HG02610 (cell line): ENCODE data around the gene RBBP4.
"Not testable (repeated sequence)": the region's sequence is repeated elsewhere in the genome, so short reads cannot be mapped to it uniquely, and the experiment has no call there.

Experiments
- ATAC-seq: cut with Tn5 transposase; IDR thresholded peaks from one replicate; pipeline ENCODE4 v1.9.1; 2021; ENCODE audit warnings: mild to moderate bottlenecking, moderate library complexity; ENCODE audit not compliant: unreplicated experiment

The RBBP4 gene

GRCh38 chr1:32650752-32651460 is at the start of gene RBBP4:
Gene RBBP4 (plus strand): TSS chr1:32651208. CDS start chr1:32651307, 99 bp downstream.
- ATAC-seq: peak; percentile 83

DNA sequence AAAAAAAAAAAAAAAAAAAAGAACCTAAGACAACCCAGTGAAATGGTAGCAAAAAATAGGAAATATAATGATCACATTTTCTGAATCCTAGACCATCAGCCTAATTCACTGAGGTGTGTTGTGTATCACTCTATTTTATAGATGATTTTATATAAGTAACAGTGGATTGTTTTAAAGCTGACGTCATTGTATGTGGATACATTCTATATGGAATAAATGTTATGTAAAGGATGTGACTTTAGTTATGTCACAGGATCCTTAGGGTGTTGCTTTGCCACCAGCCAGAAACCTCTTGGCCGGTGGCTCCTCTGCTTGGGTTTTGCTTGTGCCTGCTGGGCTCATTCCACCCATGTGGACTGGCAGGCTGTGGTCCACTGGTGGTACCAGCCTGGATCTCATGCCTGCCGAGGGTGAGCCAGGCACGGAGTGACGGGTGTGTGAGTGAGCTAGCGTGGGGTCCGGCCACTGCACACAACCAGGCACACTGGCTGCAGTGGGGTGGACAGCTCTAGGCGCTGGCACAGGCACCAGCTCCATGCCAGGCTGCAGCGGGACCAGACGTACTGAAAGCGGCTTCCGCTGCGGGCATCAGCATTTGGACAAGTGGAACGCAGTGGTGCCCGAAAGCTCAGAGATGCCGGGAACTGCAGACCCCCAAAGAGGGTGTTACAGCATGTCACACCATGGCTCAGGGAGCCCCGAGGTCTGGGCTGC is 45.1 kb upstream of the RBBP4 start:
- no peak for ATAC-seq

- no peak for ATAC-seq
Measured at GRCh38 chr1:32606565-32607371, 44.2 kb upstream of the RBBP4 start.

GRCh38 chr1:32609180-32609579 is 41.8 kb upstream of the RBBP4 start:
- ATAC-seq: no peak

DNA sequence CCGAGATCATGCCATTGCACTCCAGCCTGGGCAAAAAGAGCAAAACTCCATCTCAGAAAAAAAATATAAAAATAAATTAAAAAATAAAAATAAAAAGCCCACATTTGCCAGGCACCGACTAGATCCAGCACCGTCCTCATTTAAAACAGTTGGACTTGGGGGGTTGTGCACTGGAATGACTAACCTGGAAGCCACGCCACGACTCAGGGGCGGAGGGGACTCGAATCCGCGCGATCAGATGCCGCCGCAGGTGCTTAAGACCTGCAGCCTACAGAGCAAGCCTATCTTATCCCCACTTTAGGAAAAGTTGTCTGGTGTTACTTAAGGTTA is 39.2 kb upstream of the RBBP4 start:
- peak; percentile 14 for ATAC-seq

- peak; percentile 79 for ATAC-seq
Measured at GRCh38 chr1:32612189-32612881, 38.7 kb upstream of the RBBP4 start.

DNA sequence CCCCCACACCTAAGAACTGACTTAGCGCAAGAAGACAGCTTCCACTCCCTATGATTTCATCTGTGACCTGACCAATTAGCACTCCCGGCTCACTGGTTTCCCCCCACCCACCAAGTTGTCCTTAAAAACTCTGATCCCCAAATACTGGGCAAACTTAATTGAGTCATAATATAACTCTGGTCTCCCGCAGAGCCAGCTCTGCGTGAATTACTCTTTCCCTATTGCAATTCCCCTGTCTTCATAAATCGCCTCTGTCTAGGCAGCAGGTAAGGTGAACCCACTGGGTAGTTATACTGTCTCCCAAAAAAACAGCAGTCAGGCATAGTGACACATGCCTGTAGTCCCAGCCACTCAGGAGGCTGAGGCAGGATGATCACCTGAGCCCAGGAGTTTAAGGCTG is 37.5 kb upstream of the RBBP4 start:
- no peak for ATAC-seq

- no peak for ATAC-seq
Measured at GRCh38 chr1:32618673-32619221, 32.3 kb upstream of the RBBP4 start.

GRCh38 chr1:32619701-32620485 is 31.1 kb upstream of the RBBP4 start:
- peak; percentile 81 for ATAC-seq

DNA sequence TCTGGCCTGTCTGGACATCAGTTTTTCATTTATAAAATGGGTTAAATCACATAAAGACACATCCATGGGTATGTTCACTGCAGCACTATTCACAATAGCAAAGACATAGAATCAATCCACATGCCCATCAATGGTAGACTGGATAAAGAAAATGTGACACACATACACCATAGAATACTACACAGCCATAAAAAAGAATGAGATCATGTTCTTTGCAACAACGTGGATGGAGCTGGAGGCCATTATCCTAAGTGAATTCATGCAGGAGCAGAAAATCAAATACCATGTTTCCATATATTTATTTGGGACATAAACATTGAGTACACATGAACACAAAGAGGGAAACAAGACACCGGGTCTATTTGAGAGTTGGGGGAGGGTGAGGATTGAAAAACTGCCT is 28.8 kb upstream of the RBBP4 start:
- ATAC-seq: no peak

DNA sequence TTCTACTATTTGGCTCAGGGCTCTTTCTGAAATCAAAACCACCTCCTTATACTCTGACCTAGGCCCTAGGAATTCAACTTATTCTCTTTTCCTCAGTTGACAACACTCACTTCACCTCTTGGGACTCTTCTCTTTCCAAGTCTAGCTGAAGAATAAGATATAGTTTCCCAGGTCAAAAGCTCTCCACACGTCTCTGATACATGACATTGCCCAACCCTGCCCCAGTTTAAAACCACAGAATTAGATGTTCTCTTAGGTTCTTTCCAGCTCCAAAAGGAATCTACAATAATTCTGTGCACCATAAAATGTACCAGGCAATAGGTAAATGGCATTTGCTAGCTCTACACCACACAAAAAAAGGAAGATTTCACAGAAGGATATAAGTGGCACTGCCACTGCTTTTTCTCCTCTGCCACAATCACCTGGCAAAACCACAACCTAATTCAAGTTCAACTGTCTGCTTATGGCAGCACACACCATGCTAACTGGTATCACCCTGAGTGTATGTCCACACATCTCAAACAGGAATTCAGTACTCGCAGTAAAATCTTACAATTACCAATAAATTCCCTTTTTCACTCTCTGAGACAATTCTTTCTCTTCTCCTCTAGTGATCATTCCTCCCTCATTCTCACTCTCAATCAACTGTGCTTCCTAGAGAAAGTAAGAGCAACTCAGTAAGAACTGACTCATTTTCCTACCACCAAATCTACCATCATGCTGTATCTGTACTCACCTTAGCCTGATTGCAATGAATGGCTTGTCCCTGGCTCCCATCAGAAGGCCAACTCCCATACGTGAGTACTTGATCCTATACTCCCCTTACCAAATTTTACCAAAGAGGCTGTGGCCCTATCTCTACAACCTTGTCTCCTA is 28.0 kb upstream of the RBBP4 start:
- ATAC-seq: peak; percentile 47

DNA sequence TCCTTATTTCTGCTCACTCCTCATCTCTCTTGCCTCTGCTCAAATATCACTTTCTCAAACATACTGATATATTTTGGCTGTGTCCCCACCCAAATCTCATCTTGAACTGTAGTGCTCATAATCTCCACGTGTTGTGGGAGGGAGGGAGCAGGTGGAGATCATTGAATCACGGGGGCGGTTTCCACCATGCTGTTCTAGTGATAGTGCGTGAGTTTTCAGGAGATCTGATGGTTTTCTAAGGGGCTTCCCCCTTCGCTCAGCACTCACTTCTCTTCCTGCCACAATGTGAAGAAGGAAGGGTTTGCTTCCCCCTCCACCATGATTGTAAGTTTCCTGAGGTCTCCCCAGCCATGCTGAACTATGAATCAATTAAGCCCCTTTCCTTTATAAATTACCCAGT is 27.2 kb upstream of the RBBP4 start:
- ATAC-seq: no peak

- ATAC-seq: no peak
Measured at GRCh38 chr1:32626176-32626575, 24.8 kb upstream of the RBBP4 start.

GRCh38 chr1:32627596-32628162 is 23.3 kb upstream of the RBBP4 start:
- peak; percentile 66 for ATAC-seq

DNA sequence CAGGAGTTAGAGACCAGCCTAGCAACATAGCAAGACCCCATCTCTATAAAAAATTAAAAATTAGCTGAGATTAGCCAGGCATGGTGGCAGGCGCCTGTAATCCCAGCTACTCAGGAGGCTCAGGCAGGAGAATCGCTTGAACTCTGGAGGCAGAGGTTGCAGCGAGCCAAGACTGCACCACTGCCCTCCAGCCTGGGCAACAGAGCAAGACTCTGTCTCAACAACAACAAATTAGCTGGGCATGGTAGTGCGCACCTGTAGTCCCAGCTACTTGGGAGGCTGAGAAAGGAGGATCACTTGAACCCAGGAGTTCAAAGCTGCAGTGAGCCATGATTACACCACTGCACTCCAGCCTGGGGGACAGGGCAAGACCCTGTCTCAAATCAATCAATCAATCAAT is 20.8 kb upstream of the RBBP4 start:
- ATAC-seq: not testable (repeated sequence)

- no peak for ATAC-seq
Measured at GRCh38 chr1:32632829-32633228, 18.2 kb upstream of the RBBP4 start.

DNA sequence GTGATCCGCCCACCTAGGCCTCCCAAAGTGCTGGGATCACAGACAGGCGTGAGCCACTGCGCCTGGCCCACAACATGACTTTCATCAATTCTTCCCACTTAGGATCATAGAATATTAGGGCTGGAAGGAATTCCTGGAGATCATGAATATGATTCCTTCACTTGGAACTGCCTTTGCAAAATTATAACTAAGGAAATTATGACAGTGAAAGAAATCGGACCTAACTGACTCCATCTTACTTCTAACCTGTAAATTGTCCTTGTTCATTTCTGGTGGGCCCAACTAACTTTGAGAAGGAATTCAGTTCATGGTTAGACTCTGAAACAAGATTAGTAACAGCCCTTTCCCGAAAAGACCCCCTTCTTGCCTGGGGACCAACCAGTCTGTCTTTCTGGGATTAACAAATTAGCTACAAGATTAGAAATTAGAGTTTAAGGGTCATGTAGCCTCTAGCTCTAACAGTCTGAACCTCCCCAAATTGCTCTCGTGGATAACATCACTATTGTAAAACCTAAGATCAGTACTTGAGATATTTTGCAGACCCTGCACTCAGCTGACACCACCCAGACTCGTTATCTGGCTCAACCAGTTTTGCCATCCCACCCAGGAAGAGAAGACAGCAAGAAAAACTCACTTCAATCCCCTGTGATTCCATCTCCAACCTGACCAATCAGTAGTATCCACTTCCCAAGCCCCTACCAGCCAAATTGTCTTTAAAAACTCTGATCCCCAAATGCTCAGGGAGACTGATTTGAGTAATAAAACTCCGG is 15.3 kb upstream of the RBBP4 start:
- no peak for ATAC-seq
